GM12878 (cell line): ENCODE results near the gene AP2B1. TPM values are rescaled to one million over a fixed set of nuclear protein-coding genes. Genes with fewer than 3 reads are reported as not detected.

Source experiments
- ATAC-seq: fragments of 200-7000 bp; cut with Tn5 transposase; 3 replicates; pipeline ENCODE4 v1.9.1; 2020; ENCODE audit warnings: mild to moderate bottlenecking, moderate library complexity
- BruUV-seq: library from RNA; stranded (reverse); fragments of 400-500 nt; replicated peaks from 2 replicates; lab custom pipeline; 2021; lab: Mats Ljungman, UMichigan
- CTCF ChIA-PET: fragments of 300-600 bp; sonication (Branson Sonifier 250); formaldehyde crosslinking; extraction: SDS; loops from one replicate; lab custom pipeline; 2021; ENCODE audit warnings: inconsistent platforms; lab: Yijun Ruan, JAX
- POLR2A ChIA-PET: fragments of 350-600 bp; formaldehyde crosslinking; extraction: SDS; loops from one replicate; lab custom pipeline; 2021; ENCODE audit warnings: inconsistent platforms; lab: Charles Lee
- RAD21 ChIA-PET: fragments of 300-600 bp; sonication (Branson Sonifier 250); formaldehyde crosslinking; loops from one replicate; lab custom pipeline; 2023; ENCODE audit warnings: antibody characterized with exemption; ENCODE audit not compliant: unreplicated experiment; lab: Charles Lee
- SMC1A ChIA-PET: fragments of 300-600 bp; sonication (Branson Sonifier 250); formaldehyde crosslinking; loops from one replicate; lab custom pipeline; 2023; ENCODE audit not compliant: unreplicated experiment, uncharacterized antibody; lab: Charles Lee
- DNase-seq: peaks from one replicate; pipeline ENCODE4 v3.0.0-alpha.2; 2011; ENCODE audit warnings: low read depth, low spot score
- FAIRE-seq: peaks from 3 replicates; lab custom pipeline; 2011; peaks lifted over from hg19 to GRCh38; lab: Jason Lieb, UNC
- H2AFZ ChIP-seq: 2 replicates; pipeline ENCODE4 v1.6.0; 2011; ENCODE audit warnings: low read depth, low read length, control low read depth; ENCODE audit not compliant: control insufficient read depth
- H3K27ac ChIP-seq: 2 replicates; pipeline ENCODE4 v1.5.1; 2011; ENCODE audit warnings: control low read depth; ENCODE audit not compliant: control insufficient read depth, insufficient read depth
- H3K27me3 ChIP-seq, 2 experiments: replicated peaks in 1 of 2; 2 replicates each; pipeline versions ENCODE4 v1.6.0 to v1.6.1; 2011; ENCODE audit warnings: low read length in 1 of 2; ENCODE audit not compliant: control insufficient read depth in 2 of 2, insufficient read depth in 2 of 2
- H3K36me3 ChIP-seq, 2 experiments: 2 replicates each; pipeline ENCODE4 v1.5.1; 2011; ENCODE audit warnings: low read length in 1 of 2; ENCODE audit not compliant: control insufficient read depth in 2 of 2, insufficient read depth in 2 of 2
- H3K4me1 ChIP-seq: 2 replicates; pipeline ENCODE4 v1.6.1; 2011; ENCODE audit warnings: mild to moderate bottlenecking, low read length, moderate library complexity, mixed read lengths; ENCODE audit not compliant: control insufficient read depth, insufficient read depth
- H3K4me2 ChIP-seq: 2 replicates; pipeline ENCODE4 v1.6.0; 2011; ENCODE audit warnings: control low read depth; ENCODE audit not compliant: control insufficient read depth, insufficient read depth
- H3K4me3 ChIP-seq: fragments of 200-600 bp; sonication (generic); 2 replicates; pipeline ENCODE4 v1.5.1; 2016
- H3K79me2 ChIP-seq: 2 replicates; pipeline ENCODE4 v1.6.0; 2011; ENCODE audit warnings: low read length; ENCODE audit not compliant: control insufficient read depth, insufficient read depth
- H3K9ac ChIP-seq: 2 replicates; pipeline ENCODE4 v1.8.0; 2011; ENCODE audit warnings: low read length, control low read depth, mixed read lengths; ENCODE audit not compliant: control insufficient read depth, insufficient read depth
- H3K9me3 ChIP-seq: replicated peaks from 3 replicates; pipeline ENCODE4 v1.5.1; 2011; ENCODE audit warnings: mild to moderate bottlenecking, low read length; ENCODE audit not compliant: control insufficient read depth, insufficient read depth
- H4K20me1 ChIP-seq: 2 replicates; pipeline ENCODE4 v1.6.0; 2011; ENCODE audit not compliant: control insufficient read depth, insufficient read depth
- BHLHE40 ChIP-seq, 2 experiments: fragments of 450-650 bp in 1 of 2; IDR thresholded peaks; 2 replicates each; pipeline ENCODE4 v1.6.1; 2011 to 2017; ENCODE audit warnings: low read depth in 2 of 2, borderline replicate concordance in 1 of 2, improper control_type of control experiment in 1 of 2, low read length in 1 of 2, mild to moderate bottlenecking in 1 of 2
- CBX3 ChIP-seq: fragments of 200-600 bp; sonication (generic); IDR thresholded peaks from 2 replicates; pipeline ENCODE4 v1.6.1; 2016; ENCODE audit warnings: low read depth, borderline replicate concordance
- CHD2 ChIP-seq: IDR thresholded peaks from 2 replicates; pipeline ENCODE4 v1.6.1; 2011; ENCODE audit warnings: low read depth, low read length, improper control_type of control experiment, borderline replicate concordance
- KDM1A ChIP-seq: fragments of 200-600 bp; sonication (generic); IDR thresholded peaks from 2 replicates; pipeline ENCODE4 v1.6.1; 2016; ENCODE audit warnings: borderline replicate concordance
- MEF2A ChIP-seq: IDR thresholded peaks from 2 replicates; pipeline ENCODE4 v1.6.1; 2011; ENCODE audit warnings: low read depth, mild to moderate bottlenecking, low read length, moderate library complexity; ENCODE audit not compliant: insufficient read depth
- MTA2 ChIP-seq: fragments of 450-650 bp; IDR thresholded peaks from 2 replicates; pipeline ENCODE4 v1.6.1; 2016; ENCODE audit warnings: low read depth, mild to moderate bottlenecking, moderate library complexity
- MYB ChIP-seq: fragments of 150-350 bp; IDR thresholded peaks from 2 replicates; pipeline ENCODE4 v1.6.1; 2014; ENCODE audit warnings: mild to moderate bottlenecking, low read depth, low read length, borderline replicate concordance
- NR2F1 ChIP-seq: fragments of 450-650 bp; conservative IDR thresholded peaks from 2 replicates; pipeline ENCODE4 v1.6.1; 2017; ENCODE audit warnings: mild to moderate bottlenecking
- PAX5 ChIP-seq: IDR thresholded peaks from 2 replicates; pipeline ENCODE4 v1.6.1; 2011; ENCODE audit warnings: low read depth, low read length, borderline replicate concordance
- POU2F2 ChIP-seq: IDR thresholded peaks from 3 replicates; pipeline ENCODE4 v1.6.1; 2011; ENCODE audit warnings: low read depth, mild to moderate bottlenecking, low read length, borderline replicate concordance
- RBBP5 ChIP-seq: fragments of 200-600 bp; sonication (generic); conservative IDR thresholded peaks from 2 replicates; pipeline ENCODE4 v1.6.1; 2016
- TCF7 ChIP-seq: IDR thresholded peaks from 2 replicates; pipeline ENCODE4 v1.6.1; 2014; ENCODE audit warnings: antibody characterized with exemption, borderline replicate concordance
- ZBED1 ChIP-seq: IDR thresholded peaks from 2 replicates; pipeline ENCODE4 v1.6.1; 2016; ENCODE audit warnings: borderline replicate concordance
- ZZZ3 ChIP-seq: IDR thresholded peaks from 2 replicates; pipeline ENCODE4 v1.6.1; 2011; ENCODE audit warnings: low read depth; ENCODE audit not compliant: control insufficient read depth, insufficient read length
- WGBS: methylation state at CpG from one replicate; pipeline ENCODE4 v1.1.6; 2016; ENCODE audit warnings: low lambda C conversion rate; ENCODE audit not compliant: insufficient replicate concordance, insufficient coverage; ENCODE audit errors: missing lambda C conversion rate; 5-methylcytosine and 5-hydroxymethylcytosine counted together
- in situ Hi-C: fragments of 300-500 bp; cut with MboI; formaldehyde crosslinking; loops from 9 replicates; pipeline ENCODE4 v1.14.3; 2018; ENCODE audit warnings: mixed read lengths
- intact Hi-C: fragments of 100-400 bp; cut with micrococcal nuclease; formaldehyde crosslinking; loops from one replicate; pipeline ENCODE4 v1.14.2; 2022; ENCODE audit not compliant: unreplicated experiment
- polyA plus RNA-seq, 11 experiments: library from polyadenylated mRNA; depleted of rRNA in 4 of 11; unstranded in 6 of 11; stranded (reverse) in 5 of 11; fragments of >200 nt; fragmentation: Nextera tagmentation in 4 of 11; fragmentation: Illumina TruSeq in 1 of 11; extraction: Ambion mirVana in 4 of 11; extraction: Trizol in 1 of 11; gene quantifications; 1 replicate in 1 of 11; 2 replicates in 10 of 11; pipeline versions ENCODE4 v1.2.1 to v1.2.3, GENCODE V29; 2011 to 2016; ENCODE audit warnings: inconsistent platforms in 2 of 11, missing spikeins in 2 of 11, low read depth in 1 of 11
- total RNA-seq, 4 experiments: library from RNA; depleted of rRNA in 3 of 4; stranded (reverse); fragments of >200 nt in 3 of 4; fragmentation: Illumina TruSeq in 1 of 4; extraction: Trizol in 1 of 4; gene quantifications; 2 replicates each; pipeline versions ENCODE4 v1.2.1 to v1.2.3, GENCODE V29; 2013 to 2021
- TF ChIP-seq, protein P1 (sequence below): fragments of 450-650 bp; formaldehyde crosslinking; IDR thresholded peaks from 2 replicates; pipeline ENCODE4 v1.5.0; 2022; ENCODE audit warnings: mild to moderate bottlenecking, missing genetic modification characterization
- TF ChIP-seq, protein P2 (sequence below): fragments of 450-650 bp; IDR thresholded peaks from 2 replicates; pipeline ENCODE4 v1.6.1; 2017; ENCODE audit warnings: mild to moderate bottlenecking, low read depth, inconsistent platforms; ENCODE audit not compliant: poor library complexity, severe bottlenecking

Gene AP2B1
- total and polyA plus RNA-seq, 10 of the 15 experiments (the other 5 are each of a cell fraction or from before 2014, with no cell fraction given), result 18.6 to 112 (median 53.9) TPM

DNA sequence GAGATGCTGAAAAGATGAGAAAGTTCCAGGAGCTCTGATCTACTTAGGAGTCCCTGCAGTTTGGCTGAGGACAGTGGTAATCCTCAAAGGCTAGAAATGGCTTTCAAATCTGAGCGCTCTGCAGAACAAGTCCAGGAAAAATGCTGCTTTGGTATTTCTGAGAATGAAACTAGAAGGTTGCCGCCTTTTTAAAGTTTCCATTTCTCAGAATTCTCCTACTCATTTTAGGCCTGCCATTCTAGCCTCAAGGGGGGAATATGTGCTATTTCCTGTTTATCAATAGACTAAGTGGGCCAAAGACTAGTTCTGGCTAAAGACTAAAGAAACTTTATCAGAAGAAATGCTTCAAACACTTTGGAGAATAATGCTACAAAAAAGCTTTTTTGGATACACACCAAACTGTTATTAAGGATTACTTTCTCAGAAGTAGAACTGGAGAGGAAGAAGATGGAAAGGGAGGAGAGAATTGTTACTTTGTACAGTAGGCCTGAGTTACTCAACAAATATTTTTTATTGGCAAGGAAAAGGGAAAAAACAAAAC lies 49.5 kb upstream of the AP2B1 start, which contains the start of gene SLFN12L:
TSS of gene SLFN12L (minus strand) at position 78 of the 541 bp plus-strand sequence. CDS start 15,314 bp downstream, outside the sequence.
- RAD21 ChIA-PET, result interaction anchor here (0.6 to 8.2 kb wide), 15 partner anchors 10 to 455 kb away, joined by 3 to 171 read pairs (median 5); partner anchors contain the start of genes PEX12, RAD51D, SLFN11 and SLFN13
- no peaks in the 10 kb centered on the region for H3K36me3 ChIP-seq
- no peaks in the 10 kb centered on the region for H3K9me3 ChIP-seq
- H3K27me3 ChIP-seq, result no peaks in the 10 kb centered on the region
- 0% methylated on average over 2 of the region's 2 CpGs for WGBS
- H4K20me1 ChIP-seq, result no peaks in the 10 kb centered on the region
- peak; percentile 50 for ATAC-seq
- peak within 1 kb of the TSS; percentile 80 for H3K9ac ChIP-seq
- POLR2A ChIA-PET, result interaction anchor here (0.5 to 2.7 kb wide), 12 partner anchors 10 to 225 kb away, joined by 3 to 12 read pairs (median 5); partner anchors contain the start of genes AP2B1, PEX12, SLFN11 and SLFN13
- CTCF ChIA-PET, result interaction anchor here (0.6 to 16.4 kb wide), 17 partner anchors 16 to 426 kb away, joined by 3 to 321 read pairs (median 5); partner anchors contain the start of genes PEX12, RAD51D, SLFN11 and SLFN13
- H3K4me2 ChIP-seq, result peak within 1 kb of the TSS; percentile 85
- in situ Hi-C loops (loop anchor here (5.0 kb wide), 3 partner anchors 165 to 370 kb away; partner anchors contain the start of gene SLFN11), intact Hi-C loops (loop anchor here (2.0 to 10.0 kb wide), 4 partner anchors 89 to 393 kb away; partner anchors contain the start of genes NLE1, SLFN12, SLFN13 and SLFN5)
- peaks cover 23% of the 10 kb centered on the region for H3K4me1 ChIP-seq
- SMC1A ChIA-PET, result interaction anchor here (0.5 to 12.6 kb wide), 23 partner anchors 7 to 556 kb away, joined by 3 to 251 read pairs (median 3); partner anchors contain the start of genes NLE1, PEX12, SLFN11 and SLFN13
- FAIRE-seq, result no peak
- peaks cover 72% of the 10 kb centered on the region for H3K79me2 ChIP-seq
- peak within 1 kb of the TSS; percentile 40 for H2AFZ ChIP-seq
- no TSS peak for BruUV-seq
- peak within 1 kb of the TSS; percentile 92 for H3K27ac ChIP-seq
- peak within 1 kb of the TSS; percentile 81 for H3K4me3 ChIP-seq
- DNase-seq, result no peak
- TF ChIP-seq KDM1A, result no peak
- no peak for TF ChIP-seq TCF7
- TF ChIP-seq BHLHE40 (IDR thresholded peaks at IDR 0.05; ENCODE audit: borderline replicate concordance in 1 of 2, low read depth in 2 of 2, low read length in 1 of 2), result 0 out of 4 replicates have a peak, but pooled peaks of 1 of the 2 experiments have one; percentile 12
- TF ChIP-seq MTA2, result 0 out of 2 replicates have a peak, but pooled peaks have one; percentile 37
- no peak for TF ChIP-seq PAX5
- TF ChIP-seq CHD2, result 0 out of 2 replicates have a peak, but pooled peaks have one; percentile 47
- no peak for TF ChIP-seq CBX3
- no peak for TF ChIP-seq NR2F1
- TF ChIP-seq RBBP5, result no peak
- TF ChIP-seq, protein P1, sequence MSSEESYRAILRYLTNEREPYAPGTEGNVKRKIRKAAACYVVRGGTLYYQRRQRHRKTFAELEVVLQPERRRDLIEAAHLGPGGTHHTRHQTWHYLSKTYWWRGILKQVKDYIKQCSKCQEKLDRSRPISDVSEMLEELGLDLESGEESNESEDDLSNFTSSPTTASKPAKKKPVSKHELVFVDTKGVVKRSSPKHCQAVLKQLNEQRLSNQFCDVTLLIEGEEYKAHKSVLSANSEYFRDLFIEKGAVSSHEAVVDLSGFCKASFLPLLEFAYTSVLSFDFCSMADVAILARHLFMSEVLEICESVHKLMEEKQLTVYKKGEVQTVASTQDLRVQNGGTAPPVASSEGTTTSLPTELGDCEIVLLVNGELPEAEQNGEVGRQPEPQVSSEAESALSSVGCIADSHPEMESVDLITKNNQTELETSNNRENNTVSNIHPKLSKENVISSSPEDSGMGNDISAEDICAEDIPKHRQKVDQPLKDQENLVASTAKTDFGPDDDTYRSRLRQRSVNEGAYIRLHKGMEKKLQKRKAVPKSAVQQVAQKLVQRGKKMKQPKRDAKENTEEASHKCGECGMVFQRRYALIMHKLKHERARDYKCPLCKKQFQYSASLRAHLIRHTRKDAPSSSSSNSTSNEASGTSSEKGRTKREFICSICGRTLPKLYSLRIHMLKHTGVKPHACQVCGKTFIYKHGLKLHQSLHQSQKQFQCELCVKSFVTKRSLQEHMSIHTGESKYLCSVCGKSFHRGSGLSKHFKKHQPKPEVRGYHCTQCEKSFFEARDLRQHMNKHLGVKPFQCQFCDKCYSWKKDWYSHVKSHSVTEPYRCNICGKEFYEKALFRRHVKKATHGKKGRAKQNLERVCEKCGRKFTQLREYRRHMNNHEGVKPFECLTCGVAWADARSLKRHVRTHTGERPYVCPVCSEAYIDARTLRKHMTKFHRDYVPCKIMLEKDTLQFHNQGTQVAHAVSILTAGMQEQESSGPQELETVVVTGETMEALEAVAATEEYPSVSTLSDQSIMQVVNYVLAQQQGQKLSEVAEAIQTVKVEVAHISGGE, result no peak
- no peak for TF ChIP-seq ZBED1
- peak; percentile 45; the same call in 1 of the 3 replicates for TF ChIP-seq POU2F2
- TF ChIP-seq ZZZ3, result no peak
- TF ChIP-seq, protein P2, sequence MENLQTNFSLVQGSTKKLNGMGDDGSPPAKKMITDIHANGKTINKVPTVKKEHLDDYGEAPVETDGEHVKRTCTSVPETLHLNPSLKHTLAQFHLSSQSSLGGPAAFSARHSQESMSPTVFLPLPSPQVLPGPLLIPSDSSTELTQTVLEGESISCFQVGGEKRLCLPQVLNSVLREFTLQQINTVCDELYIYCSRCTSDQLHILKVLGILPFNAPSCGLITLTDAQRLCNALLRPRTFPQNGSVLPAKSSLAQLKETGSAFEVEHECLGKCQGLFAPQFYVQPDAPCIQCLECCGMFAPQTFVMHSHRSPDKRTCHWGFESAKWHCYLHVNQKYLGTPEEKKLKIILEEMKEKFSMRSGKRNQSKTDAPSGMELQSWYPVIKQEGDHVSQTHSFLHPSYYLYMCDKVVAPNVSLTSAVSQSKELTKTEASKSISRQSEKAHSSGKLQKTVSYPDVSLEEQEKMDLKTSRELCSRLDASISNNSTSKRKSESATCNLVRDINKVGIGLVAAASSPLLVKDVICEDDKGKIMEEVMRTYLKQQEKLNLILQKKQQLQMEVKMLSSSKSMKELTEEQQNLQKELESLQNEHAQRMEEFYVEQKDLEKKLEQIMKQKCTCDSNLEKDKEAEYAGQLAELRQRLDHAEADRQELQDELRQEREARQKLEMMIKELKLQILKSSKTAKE, result peak; percentile 49
- no peak for TF ChIP-seq MYB
- TF ChIP-seq MEF2A, result no peak
